Mesenchymal stem cell (in vitro differentiated cells and primary cell): Measurements from ENCODE around the gene DENND2D.

Experiments
- DNase-seq: peaks from one replicate; pipeline ENCODE4 v3.0.0-alpha.2; 2013
- H2AFZ ChIP-seq: one replicate; pipeline ENCODE4 v1.6.1; 2013; ENCODE audit warnings: low read depth, mild to moderate bottlenecking, control low read depth, inconsistent platforms, low read length, moderate library complexity
- H2AK5ac ChIP-seq: 2 replicates; pipeline ENCODE4 v1.6.1; 2013; ENCODE audit warnings: low read length, moderate library complexity, mild to moderate bottlenecking, inconsistent platforms; ENCODE audit not compliant: severe bottlenecking
- H2BK120ac ChIP-seq: one replicate; pipeline ENCODE4 v1.6.1; 2013; ENCODE audit warnings: low read depth, mild to moderate bottlenecking, inconsistent platforms, low read length, moderate library complexity
- H2BK12ac ChIP-seq, 2 experiments: one replicate each; pipeline ENCODE4 v1.6.1; 2013; ENCODE audit warnings: inconsistent platforms in 2 of 2, low read length in 2 of 2, mild to moderate bottlenecking in 2 of 2, moderate library complexity in 2 of 2, control low read depth in 1 of 2
- H2BK15ac ChIP-seq: one replicate; pipeline ENCODE4 v1.6.1; 2013; ENCODE audit warnings: mild to moderate bottlenecking, low read depth, inconsistent platforms; ENCODE audit not compliant: poor library complexity, severe bottlenecking
- H2BK5ac ChIP-seq: 2 replicates; pipeline ENCODE4 v1.6.1; 2013; ENCODE audit warnings: low read depth, mild to moderate bottlenecking, low read length, control low read depth, inconsistent platforms; ENCODE audit not compliant: poor library complexity, severe bottlenecking
- H3K14ac ChIP-seq, 2 experiments: one replicate each; pipeline ENCODE4 v1.6.1; 2013; ENCODE audit warnings: inconsistent platforms in 2 of 2, low read length in 2 of 2, control low read depth in 1 of 2, mild to moderate bottlenecking in 1 of 2, moderate library complexity in 1 of 2
- H3K18ac ChIP-seq, 2 experiments: one replicate each; pipeline ENCODE4 v1.6.1; 2013; ENCODE audit warnings: inconsistent platforms in 2 of 2, low read length in 2 of 2, control low read depth in 1 of 2, low read depth in 1 of 2, mild to moderate bottlenecking in 1 of 2
- H3K23ac ChIP-seq, 2 experiments: one replicate each; pipeline ENCODE4 v1.6.1; 2013; ENCODE audit warnings: inconsistent platforms in 2 of 2, low read length in 2 of 2, mild to moderate bottlenecking in 2 of 2, moderate library complexity in 2 of 2, control low read depth in 1 of 2
- H3K27ac ChIP-seq: 2 replicates; pipeline ENCODE4 v1.5.1; 2013; ENCODE audit warnings: mild to moderate bottlenecking, moderate library complexity, low read length, control low read depth, inconsistent platforms; ENCODE audit not compliant: poor library complexity, severe bottlenecking
- H3K27me3 ChIP-seq, 2 experiments: 2 replicates each; pipeline versions ENCODE4 v1.6.1 to v1.7.0; 2013; ENCODE audit warnings: low read length in 2 of 2, mild to moderate bottlenecking in 2 of 2, moderate library complexity in 2 of 2, control low read depth in 1 of 2, inconsistent platforms in 1 of 2; ENCODE audit not compliant: control insufficient read depth in 1 of 2, insufficient read depth in 1 of 2
- H3K36me3 ChIP-seq, 2 experiments: 2 replicates each; pipeline versions ENCODE4 v1.6.1 to v1.7.0; 2013; ENCODE audit warnings: low read length in 2 of 2, control low read depth in 1 of 2, inconsistent platforms in 1 of 2, low read depth in 1 of 2, mild to moderate bottlenecking in 1 of 2; ENCODE audit not compliant: insufficient read depth in 2 of 2, control insufficient read depth in 1 of 2
- H3K4ac ChIP-seq, 2 experiments: one replicate each; pipeline ENCODE4 v1.6.1; 2013; ENCODE audit warnings: inconsistent platforms in 2 of 2, low read length in 2 of 2, mild to moderate bottlenecking in 2 of 2, moderate library complexity in 2 of 2, control low read depth in 1 of 2, low read depth in 1 of 2
- H3K4me1 ChIP-seq: 2 replicates; pipeline ENCODE4 v1.6.1; 2013; ENCODE audit warnings: low read depth, low read length, control low read depth; ENCODE audit not compliant: control insufficient read depth, insufficient read depth
- H3K4me2 ChIP-seq: 2 replicates; pipeline ENCODE4 v1.6.1; 2013; ENCODE audit warnings: low read length, mild to moderate bottlenecking, inconsistent platforms; ENCODE audit not compliant: poor library complexity, severe bottlenecking
- H3K4me3 ChIP-seq, 2 experiments: 2 replicates each; pipeline versions ENCODE4 v1.5.1 to v1.7.0; 2013; ENCODE audit warnings: low read length in 2 of 2, mild to moderate bottlenecking in 2 of 2, control low read depth in 1 of 2, low read depth in 1 of 2; ENCODE audit not compliant: insufficient read depth in 1 of 2
- H3K79me1 ChIP-seq: replicated peaks from 2 replicates; pipeline ENCODE4 v1.6.1; 2013; ENCODE audit warnings: mild to moderate bottlenecking, control low read depth, low read length, inconsistent platforms; ENCODE audit not compliant: poor library complexity, severe bottlenecking
- H3K9ac ChIP-seq: 2 replicates; pipeline ENCODE4 v1.7.0; 2013; ENCODE audit warnings: mild to moderate bottlenecking, low read length, moderate library complexity
- H3K9me3 ChIP-seq: 2 replicates; pipeline ENCODE4 v1.7.0; 2013; ENCODE audit warnings: mild to moderate bottlenecking, low read length; ENCODE audit not compliant: control insufficient read depth
- H4K8ac ChIP-seq: one replicate; pipeline ENCODE4 v1.6.1; 2013; ENCODE audit warnings: inconsistent platforms, mild to moderate bottlenecking, low read length, moderate library complexity
- H4K91ac ChIP-seq: one replicate; pipeline ENCODE4 v1.6.1; 2013; ENCODE audit warnings: mild to moderate bottlenecking, low read length, inconsistent platforms
- WGBS: methylation state at CpG from one replicate; pipeline ENCODE4 v1.1.7; 2013; ENCODE audit warnings: mixed read lengths; 5-methylcytosine and 5-hydroxymethylcytosine counted together

DENND2D gene

GRCh38 chr1:111179968-111180533, 20.4 kb downstream of the DENND2D start:
- Histone ChIP-seq H3K4me3 (no peak overlapping the region), H3K36me3 (peaks cover 3 to 78% of the 10 kb centered on the region in 2 experiments), H4K91ac (no peak overlapping the region), H3K9me3 (no peaks in the 10 kb centered on the region), H3K9ac (no peak overlapping the region), H2BK120ac (no peak overlapping the region), H2BK5ac (no peak overlapping the region), H3K4me1 (no peaks in the 10 kb centered on the region), H3K27me3 (no peaks in the 10 kb centered on the region), H3K14ac (no peak overlapping the region), H2AFZ (no peak overlapping the region), H3K23ac (no peak overlapping the region), H3K27ac (no peak overlapping the region), H3K79me1 (peaks cover 4% of the 10 kb centered on the region), H2AK5ac (no peak overlapping the region), H3K4ac (no peak overlapping the region), H3K18ac (no peak overlapping the region), H2BK12ac (no peak overlapping the region), H4K8ac (no peak overlapping the region), H3K4me2 (no peak overlapping the region), H2BK15ac (no peak overlapping the region)
- DNase-seq: no peak

GRCh38 chr1:111176678-111177077, 23.8 kb downstream of the DENND2D start:
- Histone ChIP-seq H3K18ac (no peak overlapping the region), H3K4me1 (no peaks in the 10 kb centered on the region), H3K27me3 (no peaks in the 10 kb centered on the region), H3K23ac (no peak overlapping the region), H2BK15ac (no peak overlapping the region), H3K9me3 (no peaks in the 10 kb centered on the region), H2AK5ac (no peak overlapping the region), H4K8ac (no peak overlapping the region), H3K4me2 (no peak overlapping the region), H4K91ac (no peak overlapping the region), H3K27ac (no peak overlapping the region), H2BK12ac (no peak overlapping the region), H2BK120ac (no peak overlapping the region), H3K4ac (no peak overlapping the region), H3K4me3 (no peak overlapping the region), H3K14ac (no peak overlapping the region), H2AFZ (no peak overlapping the region), H3K9ac (no peak overlapping the region), H2BK5ac (no peak overlapping the region), H3K36me3 (peaks cover 3 to 77% of the 10 kb centered on the region in 2 experiments), H3K79me1 (peaks cover 4% of the 10 kb centered on the region)
- no peak for DNase-seq
- no CpG with 5 or more reads among the region's 1 CpG for WGBS

- Histone ChIP-seq H2AK5ac (no peak overlapping the region), H2BK12ac (no peak overlapping the region), H3K4ac (no peak overlapping the region), H3K4me1 (no peaks in the 10 kb centered on the region), H2AFZ (no peak overlapping the region), H3K27ac (no peak overlapping the region), H3K79me1 (peaks cover 4% of the 10 kb centered on the region), H3K23ac (no peak overlapping the region), H3K9me3 (no peaks in the 10 kb centered on the region), H3K9ac (no peak overlapping the region), H3K36me3 (peaks cover 3 to 84% of the 10 kb centered on the region in 2 experiments), H3K4me3 (no peak overlapping the region), H2BK5ac (no peak overlapping the region), H3K4me2 (no peak overlapping the region), H4K8ac (no peak overlapping the region), H3K18ac (no peak overlapping the region), H3K14ac (no peak overlapping the region), H2BK15ac (no peak overlapping the region), H2BK120ac (no peak overlapping the region), H4K91ac (no peak overlapping the region), H3K27me3 (no peaks in the 10 kb centered on the region)
- no peak for DNase-seq
- WGBS: 100% methylated on average over 1 of the region's 3 CpGs
Measured at GRCh38 chr1:111175349-111175748, 25.1 kb downstream of the DENND2D start.

GRCh38 chr1:111174070-111174469, 26.4 kb downstream of the DENND2D start:
- Histone ChIP-seq H3K4me2 (no peak overlapping the region), H2AK5ac (no peak overlapping the region), H3K27ac (no peak overlapping the region), H3K79me1 (peaks cover 3% of the 10 kb centered on the region), H3K27me3 (no peaks in the 10 kb centered on the region), H3K4ac (no peak overlapping the region), H2BK5ac (no peak overlapping the region), H4K91ac (no peak overlapping the region), H3K18ac (no peak overlapping the region), H3K9me3 (no peaks in the 10 kb centered on the region), H3K4me1 (no peaks in the 10 kb centered on the region), H3K36me3 (peaks cover 3 to 88% of the 10 kb centered on the region in 2 experiments), H3K14ac (no peak overlapping the region), H3K23ac (no peak overlapping the region), H2BK12ac (no peak overlapping the region), H3K4me3 (no peak overlapping the region), H2BK120ac (no peak overlapping the region), H4K8ac (no peak overlapping the region), H2AFZ (no peak overlapping the region), H3K9ac (no peak overlapping the region), H2BK15ac (no peak overlapping the region)
- DNase-seq: no peak
